GM12892 (cell line): Measurements from ENCODE around the gene NCAPG2.

Experiments used
- POLR2A ChIP-seq: IDR thresholded peaks from 2 replicates; pipeline ENCODE4 v1.6.1; 2011; ENCODE audit warnings: low read depth, low read length, control low read depth
- POLR2AphosphoS5 ChIP-seq: IDR thresholded peaks from 2 replicates; pipeline ENCODE4 v1.6.1; 2011; ENCODE audit warnings: low read depth, low read length, control low read depth
- TAF1 ChIP-seq: IDR thresholded peaks from 2 replicates; pipeline ENCODE4 v1.6.1; 2011; ENCODE audit warnings: low read depth, mild to moderate bottlenecking, control low read depth, low read length, borderline replicate concordance

- no peak for TF ChIP-seq POLR2A
- no peak for TF ChIP-seq POLR2AphosphoS5
- no peak for TF ChIP-seq TAF1
These were observed 43.7 kb upstream of the NCAPG2 start for GRCh38 chr7:158748335-158748734.
